Ishikawa (cell line): Measurements from ENCODE around the gene LAMA3.

Source experiments
- CREB1 ChIP-seq: IDR thresholded peaks from 2 replicates; pipeline ENCODE4 v1.6.1; 2012; ENCODE audit warnings: low read depth
- EP300 ChIP-seq: IDR thresholded peaks from 2 replicates; pipeline ENCODE4 v1.6.1; 2012; ENCODE audit warnings: borderline replicate concordance
- FOXM1 ChIP-seq: IDR thresholded peaks from 2 replicates; pipeline ENCODE4 v1.6.1; 2012; ENCODE audit warnings: low read depth, borderline replicate concordance
- NFIC ChIP-seq: IDR thresholded peaks from 2 replicates; pipeline ENCODE4 v1.6.1; 2012
- RAD21 ChIP-seq: IDR thresholded peaks from 2 replicates; pipeline ENCODE4 v1.6.1; 2012; ENCODE audit warnings: low read depth
- TAF1 ChIP-seq: IDR thresholded peaks from 2 replicates; pipeline ENCODE4 v1.6.1; 2012; ENCODE audit warnings: low read depth, mild to moderate bottlenecking
- YY1 ChIP-seq: IDR thresholded peaks from 2 replicates; pipeline ENCODE4 v1.6.1; 2012; ENCODE audit warnings: low read depth
- ZBTB7A ChIP-seq: IDR thresholded peaks from 2 replicates; pipeline ENCODE4 v1.6.1; 2012; ENCODE audit warnings: low read depth
- TF ChIP-seq, protein P1 (sequence below): IDR thresholded peaks from 2 replicates; pipeline ENCODE4 v1.6.1; 2012; ENCODE audit warnings: low read depth, mild to moderate bottlenecking
- TF ChIP-seq, protein P2 (sequence below): IDR thresholded peaks from 2 replicates; pipeline ENCODE4 v1.6.1; 2012

- TF ChIP-seq, protein P1, sequence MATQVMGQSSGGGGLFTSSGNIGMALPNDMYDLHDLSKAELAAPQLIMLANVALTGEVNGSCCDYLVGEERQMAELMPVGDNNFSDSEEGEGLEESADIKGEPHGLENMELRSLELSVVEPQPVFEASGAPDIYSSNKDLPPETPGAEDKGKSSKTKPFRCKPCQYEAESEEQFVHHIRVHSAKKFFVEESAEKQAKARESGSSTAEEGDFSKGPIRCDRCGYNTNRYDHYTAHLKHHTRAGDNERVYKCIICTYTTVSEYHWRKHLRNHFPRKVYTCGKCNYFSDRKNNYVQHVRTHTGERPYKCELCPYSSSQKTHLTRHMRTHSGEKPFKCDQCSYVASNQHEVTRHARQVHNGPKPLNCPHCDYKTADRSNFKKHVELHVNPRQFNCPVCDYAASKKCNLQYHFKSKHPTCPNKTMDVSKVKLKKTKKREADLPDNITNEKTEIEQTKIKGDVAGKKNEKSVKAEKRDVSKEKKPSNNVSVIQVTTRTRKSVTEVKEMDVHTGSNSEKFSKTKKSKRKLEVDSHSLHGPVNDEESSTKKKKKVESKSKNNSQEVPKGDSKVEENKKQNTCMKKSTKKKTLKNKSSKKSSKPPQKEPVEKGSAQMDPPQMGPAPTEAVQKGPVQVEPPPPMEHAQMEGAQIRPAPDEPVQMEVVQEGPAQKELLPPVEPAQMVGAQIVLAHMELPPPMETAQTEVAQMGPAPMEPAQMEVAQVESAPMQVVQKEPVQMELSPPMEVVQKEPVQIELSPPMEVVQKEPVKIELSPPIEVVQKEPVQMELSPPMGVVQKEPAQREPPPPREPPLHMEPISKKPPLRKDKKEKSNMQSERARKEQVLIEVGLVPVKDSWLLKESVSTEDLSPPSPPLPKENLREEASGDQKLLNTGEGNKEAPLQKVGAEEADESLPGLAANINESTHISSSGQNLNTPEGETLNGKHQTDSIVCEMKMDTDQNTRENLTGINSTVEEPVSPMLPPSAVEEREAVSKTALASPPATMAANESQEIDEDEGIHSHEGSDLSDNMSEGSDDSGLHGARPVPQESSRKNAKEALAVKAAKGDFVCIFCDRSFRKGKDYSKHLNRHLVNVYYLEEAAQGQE, result no peak
- TF ChIP-seq CREB1 (no peak), FOXM1 (no peak), ZBTB7A (no peak), YY1 (no peak), TAF1 (no peak), EP300 (no peak), RAD21 (no peak), NFIC (no peak)
- TF ChIP-seq, protein P2, sequence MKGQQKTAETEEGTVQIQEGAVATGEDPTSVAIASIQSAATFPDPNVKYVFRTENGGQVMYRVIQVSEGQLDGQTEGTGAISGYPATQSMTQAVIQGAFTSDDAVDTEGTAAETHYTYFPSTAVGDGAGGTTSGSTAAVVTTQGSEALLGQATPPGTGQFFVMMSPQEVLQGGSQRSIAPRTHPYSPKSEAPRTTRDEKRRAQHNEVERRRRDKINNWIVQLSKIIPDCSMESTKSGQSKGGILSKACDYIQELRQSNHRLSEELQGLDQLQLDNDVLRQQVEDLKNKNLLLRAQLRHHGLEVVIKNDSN, result no peak
These were observed 121.9 kb downstream of the LAMA3 start for GRCh38 chr18:23811176-23811575.
